Tibial artery (tissue), 4 donors: ENCODE data around the gene ADAM22.

Experiments used
- DNase-seq, 2 donors: peaks; one replicate each; pipeline ENCODE4 v3.0.0-alpha.2; 2019
- H3K27ac ChIP-seq, 2 donors: fragments of 200-600 bp; sonication (generic) in 1 of 2; 1 replicate in 1 of 2; 2 replicates in 1 of 2; pipeline ENCODE4 v1.5.1; 2018 to 2019; ENCODE audit warnings: mild to moderate bottlenecking in 1 of 2
- H3K27me3 ChIP-seq, 2 donors: fragments of 200-600 bp; sonication (generic) in 1 of 2; one replicate each; pipeline versions ENCODE4 v1.5.1 to v1.6.0; 2016 to 2019
- H3K36me3 ChIP-seq, 3 donors: fragments of 200-600 bp; sonication (generic) in 2 of 3; one replicate each; pipeline ENCODE4 v1.5.1; 2016 to 2019; ENCODE audit warnings: mild to moderate bottlenecking in 2 of 3
- H3K4me1 ChIP-seq, 4 donors: fragments of 200-600 bp; sonication (generic) in 2 of 4; 1 replicate in 3 of 4; 2 replicates in 1 of 4; pipeline ENCODE4 v1.5.1; 2016 to 2019
- H3K4me3 ChIP-seq, 2 donors: fragments of 200-600 bp; sonication (generic) in 1 of 2; 1 replicate in 1 of 2; 2 replicates in 1 of 2; pipeline ENCODE4 v1.5.1; 2018 to 2019; ENCODE audit warnings: mild to moderate bottlenecking in 2 of 2
- H3K9me3 ChIP-seq, 3 donors: fragments of 200-600 bp; sonication (generic) in 1 of 3; one replicate each; pipeline ENCODE4 v1.5.1; 2016 to 2019
- CTCF ChIP-seq, 2 experiments: fragments of 200-600 bp in 1 of 2; fragments of 450-650 bp in 1 of 2; IDR thresholded peaks; one replicate each; pipeline ENCODE4 v1.5.1; 2017 to 2019; ENCODE audit warnings: antibody characterized with exemption in 2 of 2, mild to moderate bottlenecking in 1 of 2, moderate library complexity in 1 of 2
- intact Hi-C: fragments of 100-400 bp; cut with DNase I; formaldehyde crosslinking; loops from one replicate; pipeline ENCODE4 v1.15.0; 2023; ENCODE audit warnings: low total_unique reads

ADAM22 gene

GRCh38 chr7:87982116-87982515 lies 48.1 kb downstream of the ADAM22 start:
- no peak for DNase-seq
- H3K9me3 ChIP-seq, result no peaks in the 10 kb centered on the region
- H3K36me3 ChIP-seq, result no peaks in the 10 kb centered on the region
- intact Hi-C loops, result no loop called here
- no peak for TF ChIP-seq CTCF (IDR thresholded peaks at IDR 0.05)
- no peak overlapping the region for H3K4me3 ChIP-seq
- no peak overlapping the region for H3K27ac ChIP-seq
- H3K27me3 ChIP-seq, result no peaks in the 10 kb centered on the region
- no peaks in the 10 kb centered on the region for H3K4me1 ChIP-seq

GRCh38 chr7:87984088-87984487 lies 50.0 kb downstream of the ADAM22 start:
- H3K9me3 ChIP-seq, result no peaks in the 10 kb centered on the region
- intact Hi-C loops, result no loop called here
- no peak overlapping the region for H3K27ac ChIP-seq
- no peaks in the 10 kb centered on the region for H3K4me1 ChIP-seq
- no peaks in the 10 kb centered on the region for H3K27me3 ChIP-seq
- DNase-seq, result no peak
- H3K4me3 ChIP-seq, result no peak overlapping the region
- H3K36me3 ChIP-seq, result no peaks in the 10 kb centered on the region
- TF ChIP-seq CTCF (IDR thresholded peaks at IDR 0.05), result no peak

GRCh38 chr7:87993269-87993668 lies 59.2 kb downstream of the ADAM22 start:
- Histone ChIP-seq H3K9me3 (no peaks in the 10 kb centered on the region), H3K4me1 (no peaks in the 10 kb centered on the region), H3K36me3 (no peaks in the 10 kb centered on the region), H3K4me3 (no peak overlapping the region), H3K27ac (no peak overlapping the region), H3K27me3 (no peaks in the 10 kb centered on the region)
- no peak for DNase-seq
- no peak for TF ChIP-seq CTCF (IDR thresholded peaks at IDR 0.05)
- intact Hi-C loops, result no loop called here

GRCh38 chr7:87999261-87999660 lies 65.2 kb downstream of the ADAM22 start:
- TF ChIP-seq CTCF (IDR thresholded peaks at IDR 0.05), result no peak
- no peaks in the 10 kb centered on the region for H3K27me3 ChIP-seq
- H3K4me1 ChIP-seq, result no peaks in the 10 kb centered on the region
- no peak overlapping the region for H3K4me3 ChIP-seq
- H3K27ac ChIP-seq, result no peak overlapping the region
- intact Hi-C loops, result no loop called here
- no peaks in the 10 kb centered on the region for H3K36me3 ChIP-seq
- H3K9me3 ChIP-seq, result no peaks in the 10 kb centered on the region
- no peak for DNase-seq

GRCh38 chr7:88001744-88002530 lies 67.9 kb downstream of the ADAM22 start:
- TF ChIP-seq CTCF (IDR thresholded peaks at IDR 0.05), result no peak
- H3K36me3 ChIP-seq, result no peaks in the 10 kb centered on the region
- H3K4me3 ChIP-seq, result no peak overlapping the region
- intact Hi-C loops, result no loop called here
- no peaks in the 10 kb centered on the region for H3K27me3 ChIP-seq
- DNase-seq, result no peak
- H3K27ac ChIP-seq, result no peak overlapping the region
- H3K9me3 ChIP-seq, result no peaks in the 10 kb centered on the region
- H3K4me1 ChIP-seq, result no peaks in the 10 kb centered on the region
